ELF-1 (cell line): ENCODE results near the gene TMEM178B.
"Not testable (repeated sequence)": the region's sequence is repeated elsewhere in the genome, so short reads cannot be mapped to it uniquely, and the experiment has no call there.

ENCODE experiments used
- DNase-seq: peaks from one replicate; pipeline ENCODE4 v3.0.0-alpha.2; 2016; ENCODE audit warnings: low read depth, low spot score

TMEM178B gene

DNA sequence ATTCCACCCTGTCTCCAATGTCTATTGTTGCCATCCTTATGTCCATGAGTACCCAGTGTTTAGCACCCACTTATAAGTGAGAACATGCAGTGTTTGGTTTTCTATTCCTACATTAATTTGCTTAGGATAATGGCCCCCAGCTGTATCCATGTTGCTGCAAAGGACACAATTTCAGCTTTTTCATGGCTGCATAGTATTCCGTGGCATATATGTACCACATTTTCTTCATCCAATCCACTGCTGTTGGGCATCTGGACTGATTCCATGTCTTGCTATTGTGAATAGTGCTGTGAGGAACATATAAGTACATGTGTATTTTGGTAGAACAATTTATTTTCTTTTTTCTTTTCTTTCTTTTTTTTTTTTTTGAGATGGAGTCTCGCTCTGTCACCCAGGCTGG, 68.2 kb downstream of the TMEM178B start:
- DNase-seq = no peak

DNA sequence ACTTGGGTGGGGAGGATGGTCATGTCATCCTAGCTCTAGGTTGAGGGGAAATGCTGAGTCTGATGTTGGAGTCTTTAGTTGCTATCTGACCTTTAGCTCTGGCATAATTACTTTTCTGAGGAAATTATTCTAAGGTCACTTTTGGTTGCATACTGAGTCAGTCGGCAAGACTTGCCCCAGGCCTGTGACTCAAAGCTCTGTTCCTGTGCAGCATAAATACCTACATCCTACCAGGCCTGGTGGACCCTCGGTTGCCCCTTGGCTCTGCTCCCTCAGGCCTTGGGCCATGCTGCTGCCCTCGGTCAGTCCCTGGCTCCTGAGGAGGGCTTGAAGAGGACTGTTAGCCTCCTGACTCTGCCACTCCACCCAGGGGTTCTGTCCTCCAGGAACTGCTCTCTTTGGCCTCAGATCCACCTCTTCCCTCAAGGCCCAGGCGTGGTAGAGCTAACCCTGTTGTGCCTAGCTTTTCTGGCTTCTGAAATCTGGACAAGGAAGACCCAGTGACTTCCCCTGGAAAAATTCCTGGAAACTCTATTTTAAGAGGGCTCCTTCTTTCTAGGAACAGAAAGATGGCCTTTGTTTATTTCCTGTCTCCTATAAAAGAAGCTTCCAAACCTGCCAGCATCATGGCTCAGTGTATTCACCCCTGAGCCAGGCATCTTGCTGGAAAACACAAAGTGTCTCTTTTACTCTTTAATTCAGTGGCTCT, 71.2 kb downstream of the TMEM178B start:
- peak; percentile 29 for DNase-seq

DNA sequence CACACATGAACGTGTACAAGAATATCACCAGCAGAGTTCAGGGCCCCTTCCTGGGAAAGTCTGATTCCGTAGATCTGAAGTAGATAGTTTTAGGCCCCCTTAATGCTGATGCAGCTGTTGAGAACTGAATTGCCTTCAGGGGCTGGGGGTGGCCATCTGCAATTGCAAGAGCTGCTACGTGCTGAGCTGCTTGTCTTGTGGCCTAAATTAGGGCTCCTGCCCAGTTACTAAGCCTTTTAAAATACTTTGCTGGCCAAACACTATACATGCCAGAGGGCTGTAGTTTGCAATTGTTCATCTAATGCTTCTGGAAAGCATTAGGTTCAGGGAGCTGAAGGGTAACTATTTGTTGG, 71.7 kb downstream of the TMEM178B start:
- peak; percentile 29 for DNase-seq

DNA sequence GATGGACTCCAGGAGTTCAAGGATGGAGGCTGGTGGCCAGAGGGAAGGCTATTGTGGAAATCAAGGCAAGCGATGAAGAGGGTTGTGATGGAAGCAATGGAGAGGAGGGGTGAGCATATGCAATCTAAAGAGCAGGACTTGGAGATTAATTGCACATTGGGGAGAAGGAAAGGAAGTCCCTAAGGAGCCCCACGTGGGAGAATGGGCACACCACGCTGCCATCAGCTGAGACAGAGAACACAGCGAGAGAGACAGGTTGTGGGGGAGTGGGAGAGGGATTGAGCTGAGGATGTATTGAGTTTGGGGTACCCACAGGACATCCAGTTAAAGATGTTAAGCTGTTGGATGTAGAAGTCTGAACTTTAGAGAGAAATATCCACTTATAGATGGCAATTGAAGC, 73.6 kb downstream of the TMEM178B start:
- DNase-seq = no peak

DNA sequence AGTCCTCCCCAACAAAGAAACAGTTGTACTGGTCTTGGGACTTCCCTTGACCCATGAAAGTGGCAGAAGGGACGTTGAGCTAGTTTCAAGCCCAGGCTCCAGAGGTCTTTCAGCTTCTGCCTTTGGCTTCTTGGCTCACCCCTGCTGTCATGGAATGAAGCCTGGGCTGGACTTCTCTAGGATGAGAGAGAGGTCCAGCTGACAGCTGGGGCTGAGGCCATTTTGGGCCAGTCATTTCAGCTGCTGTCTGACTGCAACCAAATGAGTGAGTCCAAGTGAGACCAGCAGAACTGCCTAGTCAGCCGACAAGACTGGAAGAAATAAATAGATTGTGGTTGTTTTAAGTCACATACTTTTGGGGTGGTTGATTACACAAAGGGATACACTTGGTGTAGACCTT, 76.6 kb downstream of the TMEM178B start:
- no peak for DNase-seq

DNA sequence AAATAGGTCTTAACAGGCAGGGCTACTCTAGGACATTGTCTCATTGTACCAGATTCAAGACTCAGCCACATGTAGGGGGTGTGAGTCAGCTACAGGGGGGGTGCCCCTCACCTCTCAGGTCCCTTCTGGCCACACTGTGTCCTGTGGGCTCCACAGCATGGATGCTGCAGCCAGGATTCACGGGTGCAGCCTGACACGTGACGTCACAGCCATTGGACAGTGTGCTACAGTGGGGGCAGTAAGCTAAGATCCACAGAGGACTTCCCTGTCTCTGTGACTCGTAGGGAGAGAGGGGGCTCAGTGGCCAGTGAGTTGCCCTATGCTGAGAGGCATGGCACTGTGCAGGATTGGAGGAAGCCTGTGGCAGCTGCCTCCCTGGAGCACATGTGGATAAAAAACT, 77.9 kb downstream of the TMEM178B start:
- no peak for DNase-seq

DNA sequence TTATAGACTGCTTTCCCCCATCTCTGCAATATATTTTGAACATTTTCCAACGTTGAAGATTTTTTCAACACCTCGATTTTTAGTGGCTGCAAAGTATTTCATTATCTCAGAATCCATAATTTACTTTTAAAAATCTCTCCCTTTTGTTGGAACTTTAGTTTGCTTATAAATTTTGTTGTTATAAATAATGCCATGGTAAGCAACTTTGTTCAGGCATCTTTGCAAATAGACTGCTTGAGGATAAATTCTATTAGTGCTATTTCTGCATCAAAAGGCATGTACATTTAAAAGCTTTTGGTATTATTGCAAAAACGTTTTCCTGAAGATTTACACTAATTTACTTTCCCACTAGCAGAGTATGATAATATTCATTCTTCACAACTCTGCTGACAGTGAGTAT, 79.4 kb downstream of the TMEM178B start:
- no peak for DNase-seq

DNA sequence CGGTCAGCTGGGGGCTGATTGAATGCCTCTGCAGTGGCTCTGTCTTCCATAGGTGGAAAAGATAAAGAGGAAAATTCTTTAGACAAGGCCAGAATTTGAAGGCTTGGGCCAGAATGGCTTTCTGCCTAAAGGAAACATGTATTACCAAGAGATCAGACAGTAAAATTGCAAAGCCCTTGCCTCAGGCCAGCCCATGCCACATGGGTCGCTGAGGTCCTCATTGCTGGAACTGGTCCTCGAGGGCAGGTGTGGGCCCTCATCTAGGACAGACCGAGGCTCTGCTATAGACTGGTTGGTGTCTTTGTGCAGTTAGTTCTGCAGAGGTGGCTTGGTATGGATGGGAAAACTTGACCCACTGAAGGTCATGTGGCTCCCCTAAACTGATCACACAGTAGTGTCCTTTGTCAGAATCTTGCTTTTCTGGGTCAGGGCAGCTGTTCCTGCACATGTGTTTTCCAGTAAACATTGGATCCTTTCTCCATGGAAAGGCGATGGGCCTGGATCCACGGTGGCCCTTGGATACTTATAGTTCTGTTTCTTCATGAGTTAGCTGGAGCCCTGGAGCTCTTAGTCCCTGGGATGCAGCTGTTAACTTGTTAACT, 80.4 kb downstream of the TMEM178B start:
- DNase-seq = no peak

DNA sequence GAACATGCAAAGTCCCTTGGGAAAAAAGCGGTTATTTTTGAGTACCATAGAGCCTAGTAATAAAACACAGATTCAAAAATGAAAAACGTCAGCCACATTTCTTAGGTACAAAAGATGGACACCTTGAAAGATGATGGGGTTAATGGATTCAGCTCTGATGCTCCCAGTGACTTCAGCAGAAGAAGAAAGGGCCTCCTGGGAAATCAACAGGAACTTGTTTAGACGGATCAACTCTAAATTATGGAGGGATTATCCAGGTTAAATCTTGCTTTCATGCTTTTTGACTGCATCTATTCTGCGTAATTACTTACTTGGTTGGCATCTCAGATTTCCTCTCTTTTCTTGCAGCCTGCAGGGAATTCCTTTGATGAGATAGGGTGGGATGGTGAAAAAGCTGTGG, 82.5 kb downstream of the TMEM178B start:
- no peak for DNase-seq

DNA sequence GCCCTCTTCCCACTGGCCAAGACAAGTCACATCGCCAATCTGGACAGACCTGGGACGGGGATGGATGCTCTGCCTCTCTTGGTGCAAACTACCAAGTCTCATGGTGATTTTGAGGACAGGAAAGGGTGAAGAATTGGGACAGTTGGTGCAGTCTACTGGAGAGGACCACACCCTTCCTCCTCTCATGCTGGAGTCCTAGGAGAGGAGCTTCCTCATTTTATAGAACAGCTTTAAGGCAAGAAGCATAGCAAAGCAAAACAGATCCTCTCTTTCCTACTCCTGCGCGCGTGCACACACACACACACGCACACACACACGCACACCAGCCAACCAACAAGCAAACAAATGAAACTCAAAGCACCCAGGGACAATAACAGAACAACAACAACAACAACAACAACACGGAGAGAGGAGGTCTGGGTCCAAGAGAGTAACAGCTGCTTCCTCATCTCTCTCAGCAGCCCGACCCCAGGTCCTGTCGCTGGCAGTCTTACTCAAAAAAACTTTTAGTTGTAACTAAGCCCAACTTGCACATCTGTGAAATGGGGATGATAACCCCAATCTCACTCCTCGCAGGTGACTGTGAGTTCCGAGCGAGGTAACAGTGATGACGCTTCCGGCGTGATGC, 83.4 kb downstream of the TMEM178B start:
- no peak for DNase-seq

DNA sequence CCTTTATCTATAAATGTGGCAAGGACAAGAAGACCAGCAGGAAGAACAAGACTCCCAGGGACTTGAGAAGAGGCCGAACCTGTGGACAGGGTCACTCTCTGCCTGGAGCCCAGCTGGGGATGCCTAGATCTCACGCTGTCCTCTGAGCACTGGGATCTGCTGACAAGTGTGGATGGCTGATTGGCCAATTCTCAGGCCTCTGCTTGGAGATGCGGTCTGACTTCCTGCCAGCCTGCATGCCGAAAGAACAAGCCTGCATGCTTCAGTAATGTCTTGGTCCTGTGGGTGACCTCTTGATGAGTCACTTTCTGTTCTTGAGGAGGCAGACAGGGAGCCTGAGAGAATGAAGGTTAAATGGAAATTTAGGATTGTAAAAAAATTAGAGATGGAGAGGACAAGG, 84.7 kb downstream of the TMEM178B start:
- DNase-seq = peak; percentile 27

DNA sequence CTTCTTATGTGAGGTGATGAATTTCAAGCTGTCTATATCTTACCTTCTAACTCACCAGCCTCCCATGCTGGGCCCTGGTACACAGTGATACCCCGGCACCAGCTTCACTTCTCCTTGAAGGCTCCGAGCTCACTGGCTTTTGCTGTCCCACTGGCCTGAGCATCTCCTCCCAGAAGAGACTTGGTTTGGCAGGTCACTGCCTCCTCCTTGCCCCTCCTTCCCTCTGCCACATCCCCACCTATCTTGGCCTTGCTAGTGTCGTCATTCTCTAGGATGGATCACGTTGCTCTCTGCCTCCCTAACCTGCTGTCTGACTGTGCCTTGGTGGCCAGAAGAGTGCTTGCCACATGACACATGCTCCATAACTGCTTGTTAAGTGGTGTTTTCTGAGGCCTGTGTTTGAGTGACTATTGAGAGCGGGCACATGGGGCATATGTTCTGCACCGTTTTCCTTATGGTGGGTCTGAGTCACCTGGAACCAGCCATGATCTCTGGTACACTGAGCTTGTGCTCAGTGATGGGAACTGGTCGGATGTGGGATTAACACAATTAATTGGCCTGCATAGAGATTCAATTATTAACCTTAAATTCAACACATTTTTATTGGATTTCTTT, 86.5 kb downstream of the TMEM178B start:
- DNase-seq = no peak

DNA sequence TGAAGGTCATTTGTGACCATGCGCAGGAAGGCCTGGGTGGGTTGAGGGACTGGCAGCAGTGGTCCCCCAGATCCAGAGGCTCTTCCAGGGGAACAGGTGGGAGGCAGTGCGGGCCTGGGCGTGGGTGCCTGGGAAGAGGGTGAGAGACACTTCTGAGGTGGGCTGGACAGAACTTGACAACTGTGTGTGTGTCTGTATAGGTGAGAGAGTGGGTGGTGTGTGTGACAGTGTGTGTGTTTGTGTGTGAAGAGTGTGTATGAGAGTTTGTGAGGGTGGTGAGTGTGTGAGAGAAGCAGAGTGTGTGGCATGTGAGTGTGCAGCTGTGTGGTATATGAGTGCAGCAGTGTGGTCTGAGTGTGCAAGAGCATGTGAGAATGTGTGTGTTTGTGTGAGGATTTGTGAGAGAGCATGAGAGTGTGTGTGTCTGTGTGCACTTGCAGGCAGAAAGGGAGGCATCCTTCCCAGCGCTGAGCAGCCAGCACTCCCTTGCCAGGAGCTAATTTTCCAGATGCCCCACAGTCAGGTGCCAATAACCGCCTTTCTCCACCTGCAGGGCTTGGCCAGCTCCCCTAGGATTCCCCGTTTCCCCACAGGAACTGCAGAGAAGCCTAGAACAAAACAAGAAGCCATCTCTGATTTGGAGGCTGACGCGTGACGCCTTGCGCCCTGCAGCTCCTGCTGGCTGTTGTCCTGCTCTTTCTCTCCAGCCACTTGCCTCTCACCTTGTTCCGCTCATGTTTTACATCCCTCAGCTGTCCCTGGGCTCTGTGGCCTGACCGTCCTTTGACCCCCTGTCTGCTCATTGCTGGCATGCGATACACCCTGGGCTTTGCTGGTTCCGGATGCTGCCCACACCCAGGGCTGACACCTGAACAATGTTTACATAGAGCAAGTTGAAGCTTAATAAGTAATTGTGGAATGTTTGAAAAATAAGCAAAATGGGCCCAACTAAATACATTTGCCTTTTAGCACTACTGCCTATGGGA, 88.0 kb downstream of the TMEM178B start:
- peak; percentile 29 for DNase-seq

DNA sequence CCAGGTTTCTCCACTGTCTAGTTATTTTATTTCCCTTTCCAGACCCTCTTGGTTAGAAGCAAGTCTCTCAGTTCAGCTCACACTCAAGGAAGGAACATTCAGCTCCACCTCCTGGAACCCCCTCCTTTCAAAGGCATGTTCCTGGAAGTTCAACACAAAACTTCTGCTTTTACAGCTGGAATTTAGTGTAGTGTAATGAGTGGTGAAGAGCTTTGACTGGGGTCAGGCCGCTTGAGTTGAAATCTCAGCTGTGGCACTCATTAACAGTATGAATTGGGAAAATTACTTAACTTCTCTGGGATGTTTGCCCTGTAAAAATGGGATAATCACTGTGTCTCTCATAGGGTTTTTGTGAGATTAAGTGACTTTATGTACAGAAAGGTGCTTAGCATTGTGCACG, 91.7 kb downstream of the TMEM178B start:
- DNase-seq = no peak

DNA sequence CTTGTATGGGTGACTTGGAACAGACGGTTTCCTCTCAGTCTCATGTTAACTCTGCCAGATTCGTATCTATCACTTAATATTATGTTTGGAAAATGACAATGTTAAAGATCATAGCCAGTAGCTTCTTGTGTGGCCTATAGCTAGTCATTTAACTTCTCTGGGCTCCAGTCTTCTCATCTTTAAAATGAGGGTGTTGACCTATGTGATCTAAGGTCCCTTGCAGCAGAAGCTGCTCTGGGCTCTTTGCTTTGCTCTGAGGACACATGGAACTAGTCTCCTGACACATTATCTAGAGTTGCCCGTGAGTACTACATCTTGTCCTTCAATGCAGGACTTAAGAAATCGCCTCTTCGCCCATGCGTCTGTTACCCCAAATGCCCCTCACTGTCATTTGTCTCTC, 93.1 kb downstream of the TMEM178B start:
- DNase-seq = no peak

DNA sequence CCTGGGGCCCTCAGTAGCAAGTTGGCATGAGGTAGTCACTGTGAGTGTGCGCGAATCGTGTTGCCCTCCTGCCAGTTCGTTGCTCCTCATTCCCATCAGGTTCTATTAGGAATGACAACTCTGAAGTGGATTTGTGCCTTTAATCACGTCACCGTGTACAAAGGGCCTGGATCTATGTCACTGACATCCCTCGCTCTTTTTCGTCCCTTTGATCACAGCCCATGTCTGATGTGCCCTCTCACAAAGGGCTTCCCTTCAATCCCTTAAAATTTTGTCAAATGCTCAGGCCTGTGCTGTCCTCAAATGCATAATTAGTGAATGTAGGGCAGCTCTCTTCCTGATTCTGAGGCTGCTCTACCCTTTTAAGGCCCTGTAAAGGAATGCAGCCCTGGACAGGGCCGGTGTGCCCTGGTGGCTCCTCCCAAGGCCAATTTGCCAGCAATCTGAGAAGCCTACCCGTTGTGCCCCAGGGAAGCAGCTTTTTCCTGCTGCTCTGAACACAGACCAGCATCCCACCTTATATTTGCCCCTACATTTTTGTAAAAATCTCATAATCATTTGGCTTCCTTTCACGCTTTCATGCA, 93.6 kb downstream of the TMEM178B start:
- peak; percentile 16 for DNase-seq

DNA sequence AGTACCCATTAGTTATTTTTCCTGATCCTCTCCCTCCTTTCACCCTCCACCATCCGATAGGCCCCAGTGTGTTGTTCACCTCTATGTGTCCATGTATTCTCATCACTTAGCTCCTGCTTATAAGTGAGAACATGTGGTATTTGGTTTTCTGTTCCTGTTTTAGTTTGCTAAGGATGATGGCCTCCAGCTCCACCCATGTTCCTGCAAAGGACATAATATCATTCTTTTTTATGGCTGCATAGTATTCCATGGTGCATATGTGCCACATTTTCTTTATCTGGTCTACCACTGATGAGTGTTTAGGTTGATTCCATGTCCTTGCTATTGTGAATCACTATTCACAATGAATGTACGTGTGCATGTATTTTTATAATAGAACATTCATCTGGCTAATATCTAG, 95.3 kb downstream of the TMEM178B start:
- DNase-seq = not testable (repeated sequence)

DNA sequence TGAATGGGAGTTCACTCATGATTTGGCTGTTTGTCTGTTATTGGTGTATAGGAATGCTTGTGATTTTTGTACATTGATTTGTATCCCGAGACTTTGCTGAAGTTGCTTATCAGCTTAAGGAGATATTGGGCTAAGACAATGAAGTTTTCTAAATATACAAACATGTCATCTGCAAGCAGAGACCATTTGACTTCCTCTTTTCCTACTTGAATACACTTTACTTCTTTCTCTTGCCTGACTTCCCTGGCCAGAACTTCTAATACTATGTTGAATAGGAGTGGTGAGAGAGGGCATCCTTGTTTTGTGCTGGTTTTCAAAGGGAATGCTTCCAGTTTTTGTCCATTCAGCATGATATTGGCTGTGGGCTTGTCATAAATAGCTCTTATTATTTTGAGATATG, 101.9 kb downstream of the TMEM178B start:
- not testable (repeated sequence) for DNase-seq

DNA sequence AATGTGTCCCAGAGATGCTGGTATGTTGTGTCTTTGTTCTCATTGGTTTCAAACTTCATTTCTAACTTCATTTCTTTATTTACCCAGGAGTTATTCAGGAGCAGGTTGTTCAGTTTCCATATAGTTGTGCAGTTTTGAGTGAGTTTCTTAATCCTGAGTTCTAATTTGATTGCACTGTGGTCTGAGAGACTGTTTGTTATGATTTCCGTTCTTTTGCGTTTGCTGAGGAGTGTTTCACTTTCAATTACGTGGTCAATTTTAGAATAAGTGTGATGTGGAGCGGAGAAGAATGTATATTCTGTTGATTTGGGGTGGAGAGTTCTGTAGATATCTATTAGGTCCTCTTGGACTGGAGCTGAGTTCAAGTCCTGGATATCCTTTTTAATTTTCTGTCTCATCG, 103.3 kb downstream of the TMEM178B start:
- DNase-seq = not testable (repeated sequence)

DNA sequence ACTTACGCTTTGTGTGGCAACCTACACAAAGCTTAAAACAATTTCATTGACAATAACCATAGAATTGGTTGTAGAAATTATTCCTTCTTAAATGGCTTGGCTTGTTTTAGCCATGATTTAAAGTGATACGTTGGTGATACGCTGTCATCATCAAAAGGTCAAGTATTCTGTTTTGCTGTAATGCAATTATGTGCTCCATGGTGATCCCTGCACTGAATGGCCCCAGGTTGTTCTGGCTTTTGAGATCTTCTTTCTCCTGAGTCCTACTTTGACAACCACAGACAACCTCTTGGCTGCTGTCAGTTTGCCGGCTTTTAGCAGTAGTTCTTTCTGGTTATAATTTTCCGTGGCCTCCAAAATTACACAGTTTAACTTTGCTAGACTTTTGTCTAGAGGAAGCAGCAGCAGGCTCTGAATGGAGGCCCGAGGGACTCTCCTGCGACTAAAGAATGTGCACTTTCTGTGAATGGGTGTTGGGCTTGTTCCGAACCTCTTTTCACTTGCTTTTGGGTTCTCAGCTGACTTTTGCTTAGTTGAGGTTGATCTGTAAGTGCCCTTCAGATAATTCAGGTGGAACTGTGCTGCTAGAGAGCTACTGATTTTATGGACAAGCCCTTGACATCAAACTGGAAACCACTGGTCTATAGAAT, 104.7 kb downstream of the TMEM178B start:
- DNase-seq = no peak

DNA sequence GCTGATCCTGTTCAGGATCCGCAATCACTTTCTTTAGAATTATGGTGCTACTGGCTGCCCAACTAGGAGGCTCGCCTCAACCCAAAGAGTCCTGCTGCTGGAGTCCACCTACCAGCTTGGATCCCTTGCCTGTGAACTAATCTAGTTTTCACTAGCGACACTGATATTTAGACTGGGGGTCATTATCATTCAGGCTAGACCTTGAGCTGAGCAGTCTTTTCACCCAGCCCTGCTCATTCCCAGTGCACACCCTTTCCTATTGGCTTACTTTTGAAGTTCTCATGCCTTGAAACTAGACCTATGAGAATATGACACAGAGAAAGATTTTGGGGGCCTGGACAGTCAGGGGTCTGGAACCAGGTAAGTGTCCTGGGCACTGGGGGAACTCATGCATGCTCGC, 107.9 kb downstream of the TMEM178B start:
- DNase-seq = no peak
